Spleen (tissue), 7 donors: ENCODE measurements around the gene ALS2CL.

Experiments used
- POLR2AphosphoS5 ChIP-seq, 3 donors: sonication (generic); formaldehyde crosslinking; IDR thresholded peaks; one replicate each; pipeline ENCODE4 v1.5.1; 2017; ENCODE audit warnings: antibody characterized with exemption in 3 of 3
- TF ChIP-seq, protein P1 (sequence below), 11 experiments: fragments of 200-600 bp in 7 of 11; fragments of 450-650 bp in 4 of 11; sonication (generic) in 4 of 11; IDR thresholded peaks in 8 of 11; conservative IDR thresholded peaks in 3 of 11; 1 replicate in 7 of 11; 2 replicates in 4 of 11; pipeline versions ENCODE4 v1.4.0 to v1.8.0; 2016 to 2021; ENCODE audit warnings: antibody characterized with exemption in 11 of 11, inconsistent platforms in 4 of 11, mild to moderate bottlenecking in 1 of 11
- donor health status: DM: no; HTN: no; CAD: no; lungs with moderate emphysema.
- donor health status: DM: no; HTN: no; CAD: no.
- donor health status: DM: no; HTN: no; CAD: no.

DNA sequence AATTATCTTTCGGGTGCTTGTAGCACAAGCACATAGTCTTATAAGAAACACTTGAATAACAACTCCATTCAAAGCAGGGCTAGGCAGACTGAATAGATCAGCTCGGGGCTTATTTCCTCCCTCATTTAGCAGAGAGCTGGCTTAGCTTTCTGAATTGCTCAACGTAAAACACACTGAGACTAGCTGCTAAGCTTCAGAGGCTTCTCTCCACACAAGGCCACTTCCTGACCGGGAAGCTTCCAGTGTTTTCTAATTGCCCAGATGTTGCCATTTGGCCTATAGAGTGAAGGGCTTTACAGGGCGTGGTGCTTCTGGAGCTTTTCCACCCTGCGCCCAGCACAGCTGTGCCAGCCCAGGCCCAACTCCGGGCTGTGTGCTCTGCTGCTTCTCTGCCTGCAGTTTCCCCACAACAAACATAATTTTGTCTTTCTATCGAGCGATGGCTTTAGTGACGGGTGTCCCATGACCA lies 64.5 kb downstream of the ALS2CL start:
- peak; percentile 37 to 71 (median 62) for TF ChIP-seq POLR2AphosphoS5 (IDR thresholded peaks at IDR 0.05)
- TF ChIP-seq, protein P1, sequence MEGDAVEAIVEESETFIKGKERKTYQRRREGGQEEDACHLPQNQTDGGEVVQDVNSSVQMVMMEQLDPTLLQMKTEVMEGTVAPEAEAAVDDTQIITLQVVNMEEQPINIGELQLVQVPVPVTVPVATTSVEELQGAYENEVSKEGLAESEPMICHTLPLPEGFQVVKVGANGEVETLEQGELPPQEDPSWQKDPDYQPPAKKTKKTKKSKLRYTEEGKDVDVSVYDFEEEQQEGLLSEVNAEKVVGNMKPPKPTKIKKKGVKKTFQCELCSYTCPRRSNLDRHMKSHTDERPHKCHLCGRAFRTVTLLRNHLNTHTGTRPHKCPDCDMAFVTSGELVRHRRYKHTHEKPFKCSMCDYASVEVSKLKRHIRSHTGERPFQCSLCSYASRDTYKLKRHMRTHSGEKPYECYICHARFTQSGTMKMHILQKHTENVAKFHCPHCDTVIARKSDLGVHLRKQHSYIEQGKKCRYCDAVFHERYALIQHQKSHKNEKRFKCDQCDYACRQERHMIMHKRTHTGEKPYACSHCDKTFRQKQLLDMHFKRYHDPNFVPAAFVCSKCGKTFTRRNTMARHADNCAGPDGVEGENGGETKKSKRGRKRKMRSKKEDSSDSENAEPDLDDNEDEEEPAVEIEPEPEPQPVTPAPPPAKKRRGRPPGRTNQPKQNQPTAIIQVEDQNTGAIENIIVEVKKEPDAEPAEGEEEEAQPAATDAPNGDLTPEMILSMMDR (IDR thresholded peaks at IDR 0.05 in 8 of 11, conservative IDR thresholded peaks at IDR 0.05 in 3 of 11): no peak
